OCI-LY1 (cell line): ENCODE measurements around the gene PCLO.

Source experiments
- H2AFZ ChIP-seq: fragments of 200-600 bp; sonication (generic), shearing (Covaris generic); 2 replicates; pipeline ENCODE4 v1.6.0; 2014; ENCODE audit warnings: antibody characterized with exemption, mild to moderate bottlenecking, low read length
- H3F3A ChIP-seq: fragments of 200-600 bp; sonication (generic), shearing (Covaris generic); 2 replicates; pipeline ENCODE4 v1.6.0; 2014; ENCODE audit warnings: mild to moderate bottlenecking, antibody characterized with exemption, low read length, moderate library complexity; ENCODE audit not compliant: insufficient read depth
- H3K27ac ChIP-seq: fragments of 200-600 bp; sonication (generic); 2 replicates; pipeline ENCODE4 v1.5.1; 2014; ENCODE audit warnings: low read length, mixed run types, mild to moderate bottlenecking, low read depth; ENCODE audit not compliant: poor library complexity, severe bottlenecking
- H3K27me3 ChIP-seq: fragments of 200-600 bp; sonication (generic); 2 replicates; pipeline ENCODE4 v1.6.0; 2014; ENCODE audit warnings: antibody characterized with exemption, mild to moderate bottlenecking, low read length, moderate library complexity; ENCODE audit not compliant: insufficient read depth
- H3K36me3 ChIP-seq: fragments of 200-600 bp; sonication (generic); 2 replicates; pipeline ENCODE4 v1.6.1; 2014; ENCODE audit warnings: mild to moderate bottlenecking, antibody characterized with exemption, low read length, moderate library complexity, mixed read lengths; ENCODE audit not compliant: insufficient read depth
- H3K4me1 ChIP-seq: fragments of 200-600 bp; sonication (generic); 2 replicates; pipeline ENCODE4 v1.5.1; 2014; ENCODE audit warnings: mild to moderate bottlenecking, low read length, moderate library complexity; ENCODE audit not compliant: insufficient read depth, severe bottlenecking
- H3K4me2 ChIP-seq: fragments of 200-600 bp; sonication (generic), shearing (Covaris generic); 2 replicates; pipeline ENCODE4 v1.6.1; 2014; ENCODE audit warnings: low read length
- H3K4me3 ChIP-seq: fragments of 200-600 bp; sonication (generic); 2 replicates; pipeline ENCODE4 v1.5.1; 2014; ENCODE audit warnings: low read length, low read depth, mild to moderate bottlenecking, mixed read lengths; ENCODE audit not compliant: poor library complexity, severe bottlenecking
- H3K79me2 ChIP-seq: fragments of 200-600 bp; shearing (Covaris generic); 2 replicates; pipeline ENCODE4 v1.6.1; 2016; ENCODE audit warnings: mixed run types, low read length, mixed read lengths; ENCODE audit not compliant: insufficient read depth
- H3K9ac ChIP-seq: fragments of 200-600 bp; sonication (generic), shearing (Covaris generic); 2 replicates; pipeline ENCODE4 v1.6.1; 2014; ENCODE audit warnings: mild to moderate bottlenecking, low read length, mixed read lengths
- H3K9me2 ChIP-seq: fragments of 200-600 bp; sonication (generic), shearing (Covaris generic); 2 replicates; pipeline ENCODE4 v1.6.1; 2014; ENCODE audit warnings: low read depth, mild to moderate bottlenecking, low read length, mixed read lengths
- H3K9me3 ChIP-seq: fragments of 200-600 bp; shearing (Covaris generic); 2 replicates; pipeline ENCODE4 v1.6.1; 2014; ENCODE audit warnings: low read length, mixed read lengths
- H4K20me1 ChIP-seq: fragments of 200-600 bp; sonication (generic), shearing (Covaris generic); 2 replicates; pipeline ENCODE4 v1.6.0; 2016; ENCODE audit warnings: mild to moderate bottlenecking, low read length; ENCODE audit not compliant: insufficient read depth
- EZH2 ChIP-seq: fragments of 200-600 bp; sonication (generic), shearing (Covaris generic); IDR thresholded peaks from 2 replicates; pipeline ENCODE4 v1.8.0; 2017; ENCODE audit warnings: borderline replicate concordance, mixed run types, mild to moderate bottlenecking, antibody characterized with exemption, low read length, moderate library complexity, mixed read lengths
- TF ChIP-seq, protein P1 (sequence below): fragments of 200-600 bp; sonication (generic), shearing (Covaris generic); IDR thresholded peaks from 2 replicates; pipeline ENCODE4 v1.5.1; 2017; ENCODE audit warnings: mild to moderate bottlenecking, antibody characterized with exemption, low read length, moderate library complexity, mixed read lengths

PCLO gene

DNA sequence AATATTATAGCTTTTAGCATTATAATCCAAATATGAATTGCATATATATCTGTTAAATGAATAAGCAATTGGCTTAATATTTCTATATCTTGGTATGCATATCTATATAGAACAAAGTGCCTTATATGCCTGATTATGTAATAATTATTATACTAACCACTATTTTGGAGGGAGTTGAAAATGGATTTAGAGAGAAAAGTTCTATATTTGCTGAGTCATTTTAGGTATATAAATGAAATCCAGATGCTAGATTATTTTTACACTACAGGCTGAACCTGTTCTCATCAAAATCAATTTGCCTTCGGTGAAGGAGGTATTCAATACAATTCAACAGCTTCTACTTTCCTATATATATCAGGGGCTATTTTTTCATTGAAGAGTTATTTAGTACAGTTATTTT, 276.4 kb downstream of the PCLO start:
- no peaks in the 10 kb centered on the region for H3K36me3 ChIP-seq
- no peaks in the 10 kb centered on the region for H3K79me2 ChIP-seq
- H3K27ac ChIP-seq = no peak overlapping the region
- no peak overlapping the region for H3K4me2 ChIP-seq
- H2AFZ ChIP-seq = no peak overlapping the region
- H4K20me1 ChIP-seq = no peaks in the 10 kb centered on the region
- H3K9me2 ChIP-seq = no peaks in the 10 kb centered on the region
- peaks cover 18% of the 10 kb centered on the region for H3K4me1 ChIP-seq
- H3K9me3 ChIP-seq = no peaks in the 10 kb centered on the region
- no peaks in the 10 kb centered on the region; the same call in 1 of the 2 replicates for H3F3A ChIP-seq
- TF ChIP-seq EZH2 = no peak
- TF ChIP-seq, protein P1, sequence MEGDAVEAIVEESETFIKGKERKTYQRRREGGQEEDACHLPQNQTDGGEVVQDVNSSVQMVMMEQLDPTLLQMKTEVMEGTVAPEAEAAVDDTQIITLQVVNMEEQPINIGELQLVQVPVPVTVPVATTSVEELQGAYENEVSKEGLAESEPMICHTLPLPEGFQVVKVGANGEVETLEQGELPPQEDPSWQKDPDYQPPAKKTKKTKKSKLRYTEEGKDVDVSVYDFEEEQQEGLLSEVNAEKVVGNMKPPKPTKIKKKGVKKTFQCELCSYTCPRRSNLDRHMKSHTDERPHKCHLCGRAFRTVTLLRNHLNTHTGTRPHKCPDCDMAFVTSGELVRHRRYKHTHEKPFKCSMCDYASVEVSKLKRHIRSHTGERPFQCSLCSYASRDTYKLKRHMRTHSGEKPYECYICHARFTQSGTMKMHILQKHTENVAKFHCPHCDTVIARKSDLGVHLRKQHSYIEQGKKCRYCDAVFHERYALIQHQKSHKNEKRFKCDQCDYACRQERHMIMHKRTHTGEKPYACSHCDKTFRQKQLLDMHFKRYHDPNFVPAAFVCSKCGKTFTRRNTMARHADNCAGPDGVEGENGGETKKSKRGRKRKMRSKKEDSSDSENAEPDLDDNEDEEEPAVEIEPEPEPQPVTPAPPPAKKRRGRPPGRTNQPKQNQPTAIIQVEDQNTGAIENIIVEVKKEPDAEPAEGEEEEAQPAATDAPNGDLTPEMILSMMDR = no peak
- no peak overlapping the region for H3K9ac ChIP-seq
- H3K27me3 ChIP-seq = no peaks in the 10 kb centered on the region
- H3K4me3 ChIP-seq = no peak overlapping the region

DNA sequence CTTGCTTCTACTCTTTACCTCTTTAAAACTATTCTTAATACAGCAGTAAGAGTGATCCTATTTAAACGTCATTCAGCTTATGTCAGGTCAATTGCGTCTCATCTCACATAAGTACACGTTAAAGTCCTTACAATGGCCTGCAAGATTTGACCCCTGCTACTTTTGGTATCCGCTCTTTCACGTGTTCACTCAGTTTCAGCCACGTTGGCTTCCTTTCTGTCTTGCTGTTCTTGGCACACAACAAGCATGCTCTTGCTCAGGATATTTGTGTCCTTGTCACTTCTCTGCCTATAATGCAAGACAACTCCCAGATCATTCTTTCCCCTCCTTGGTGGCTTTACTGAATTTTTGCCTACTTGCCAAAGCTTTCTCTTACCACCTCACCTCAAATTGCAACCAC, 296.8 kb downstream of the PCLO start:
- Histone ChIP-seq H3K4me1 (no peaks in the 10 kb centered on the region), H3F3A (no peaks in the 10 kb centered on the region), H3K9me2 (no peaks in the 10 kb centered on the region), H3K9me3 (no peaks in the 10 kb centered on the region), H3K36me3 (no peaks in the 10 kb centered on the region), H3K79me2 (no peaks in the 10 kb centered on the region), H3K27ac (no peak overlapping the region), H3K4me3 (no peak overlapping the region), H3K27me3 (no peaks in the 10 kb centered on the region), H4K20me1 (no peaks in the 10 kb centered on the region), H3K9ac (no peak overlapping the region), H2AFZ (0 out of 2 replicates have a peak overlapping the region, but pooled peaks have one; percentile 13), H3K4me2 (no peak overlapping the region)
- no peak for TF ChIP-seq EZH2
- TF ChIP-seq, protein P1 = no peak

DNA sequence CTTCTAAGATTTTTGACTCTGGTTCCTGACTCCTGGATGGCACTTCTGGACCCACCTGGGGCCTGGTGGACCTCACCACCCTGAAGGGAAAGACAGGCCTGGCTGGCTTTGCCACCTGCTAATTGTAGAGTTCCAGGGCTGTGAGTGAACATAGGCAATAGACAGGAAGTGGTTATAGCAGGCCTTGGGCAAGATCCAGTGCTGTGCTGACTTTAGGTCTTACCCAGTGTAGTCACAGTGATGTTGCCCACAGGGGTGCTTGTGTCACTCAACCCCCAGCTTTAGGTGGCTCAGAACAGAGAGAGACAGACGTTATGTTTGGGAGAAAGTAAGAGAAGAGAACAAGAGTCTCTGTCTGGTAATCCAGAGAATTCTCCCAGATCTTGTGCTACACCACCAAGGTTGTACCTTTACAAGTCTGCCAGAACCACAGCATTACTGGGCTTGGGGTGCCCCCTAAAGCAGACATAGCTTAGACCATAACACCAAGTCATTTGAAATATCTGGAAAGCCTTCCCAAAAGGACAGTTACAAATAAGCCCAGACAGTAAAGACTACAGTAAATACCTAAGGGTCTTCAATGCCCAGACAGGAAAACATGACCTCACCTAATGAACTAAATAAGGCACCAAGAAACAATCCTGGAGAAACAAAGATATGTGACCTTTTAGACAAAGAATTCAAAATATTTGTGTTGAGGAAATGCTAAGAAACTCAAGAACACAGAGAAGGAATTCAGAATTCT, 303.4 kb downstream of the PCLO start:
- no peak overlapping the region for H2AFZ ChIP-seq

More for the DNA sequence above, 303.4 kb downstream of the PCLO start:
- H3K9ac ChIP-seq = no peak overlapping the region
- H3K27me3 ChIP-seq = no peaks in the 10 kb centered on the region
- no peaks in the 10 kb centered on the region for H3K9me2 ChIP-seq
- no peaks in the 10 kb centered on the region for H3K36me3 ChIP-seq
- no peak overlapping the region for H3K27ac ChIP-seq
- H3F3A ChIP-seq = no peaks in the 10 kb centered on the region
- H3K4me1 ChIP-seq = no peaks in the 10 kb centered on the region
- H3K4me3 ChIP-seq = no peak overlapping the region
- no peaks in the 10 kb centered on the region for H3K79me2 ChIP-seq
- H3K4me2 ChIP-seq = no peak overlapping the region
- H3K9me3 ChIP-seq = no peaks in the 10 kb centered on the region
- TF ChIP-seq EZH2 = no peak
- TF ChIP-seq, protein P1 = no peak
- H4K20me1 ChIP-seq = no peaks in the 10 kb centered on the region
